Inferior parietal cortex (tissue), 1 donor: Measurements from ENCODE around the gene TMCC2.
A peak's percentile ranks its signal among the peaks of the same experiment; 100 is the strongest.
"Not testable (repeated sequence)": the region's sequence is repeated elsewhere in the genome, so short reads cannot be mapped to it uniquely, and the experiment has no call there.

Experiments
- DNase-seq: peaks from one replicate; pipeline ENCODE4 v3.0.0-alpha.2; 2016; ENCODE audit errors: extremely low spot score

The TMCC2 gene

GRCh38 chr1:205280666-205281395, 53.1 kb downstream of the TMCC2 start:
- DNase-seq: not testable (repeated sequence)

- no peak for DNase-seq
Measured at GRCh38 chr1:205283270-205284147, 55.8 kb downstream of the TMCC2 start.

- DNase-seq: peak; percentile 81
Measured at GRCh38 chr1:205284420-205285144, 56.8 kb downstream of the TMCC2 start.

GRCh38 chr1:205285381-205286101, 57.8 kb downstream of the TMCC2 start:
- DNase-seq: no peak

- DNase-seq: no peak
Measured at GRCh38 chr1:205286335-205286950, 58.7 kb downstream of the TMCC2 start.

- DNase-seq: no peak
Measured at GRCh38 chr1:205287076-205287475, 59.3 kb downstream of the TMCC2 start.

- no peak for DNase-seq
Measured at GRCh38 chr1:205287767-205288559, 60.2 kb downstream of the TMCC2 start.

- no peak for DNase-seq
Measured at GRCh38 chr1:205291596-205291995, 63.9 kb downstream of the TMCC2 start.

GRCh38 chr1:205293350-205294074, 65.8 kb downstream of the TMCC2 start:
- DNase-seq: no peak

- DNase-seq: no peak
Measured at GRCh38 chr1:205294175-205294917, 66.6 kb downstream of the TMCC2 start.

- no peak for DNase-seq
Measured at GRCh38 chr1:205294934-205295333, 67.2 kb downstream of the TMCC2 start.

- no peak for DNase-seq
Measured at GRCh38 chr1:205296154-205296553, 68.4 kb downstream of the TMCC2 start.

- not testable (repeated sequence) for DNase-seq
Measured at GRCh38 chr1:205297546-205298177, 69.9 kb downstream of the TMCC2 start.

GRCh38 chr1:205298191-205298994, 70.6 kb downstream of the TMCC2 start:
- DNase-seq: no peak

GRCh38 chr1:205300149-205300548, 72.4 kb downstream of the TMCC2 start:
- DNase-seq: no peak

- DNase-seq: no peak
Measured at GRCh38 chr1:205301205-205301821, 73.6 kb downstream of the TMCC2 start.
